HL-60 (cell line): ENCODE measurements around the gene EFNA1.
A peak's percentile ranks its signal among the peaks of the same experiment; 100 is the strongest.

ENCODE experiments used
- DNase-seq, 2 experiments: peaks; one replicate each; pipeline ENCODE4 v3.0.0-alpha.2; 2010 to 2020; ENCODE audit warnings: low read depth in 1 of 2, low spot score in 1 of 2
- H3K27ac ChIP-seq: fragments of 250-450 bp; sonication (Bioruptor Pico); replicated peaks from 2 replicates; pipeline ENCODE4 v1.5.1; 2020; ENCODE audit warnings: mild to moderate bottlenecking, moderate library complexity
- H3K27me3 ChIP-seq: fragments of 250-450 bp; sonication (Bioruptor Pico); 2 replicates; pipeline ENCODE4 v1.5.1; 2021; ENCODE audit warnings: mild to moderate bottlenecking, moderate library complexity; ENCODE audit not compliant: insufficient read depth, poor library complexity, severe bottlenecking
- H3K4me3 ChIP-seq: replicated peaks from 2 replicates; pipeline ENCODE4 v1.5.1; 2011; ENCODE audit warnings: mild to moderate bottlenecking, control low read depth, low read length; ENCODE audit not compliant: insufficient read depth
- GABPA ChIP-seq: IDR thresholded peaks from 2 replicates; pipeline ENCODE4 v1.6.1; 2012; ENCODE audit warnings: low read depth
- POLR2AphosphoS5 ChIP-seq: IDR thresholded peaks from 2 replicates; pipeline ENCODE4 v1.6.1; 2012; ENCODE audit warnings: low read depth
- SPI1 ChIP-seq: IDR thresholded peaks from 2 replicates; pipeline ENCODE4 v1.6.1; 2012; ENCODE audit warnings: low read depth, mild to moderate bottlenecking, borderline replicate concordance
- TF ChIP-seq, protein P1 (sequence below): IDR thresholded peaks from one replicate; pipeline ENCODE4 v1.5.1; 2011; ENCODE audit warnings: low read length, control low read depth, inconsistent platforms; ENCODE audit not compliant: insufficient read depth
- TF ChIP-seq, protein P2 (sequence below): IDR thresholded peaks from 2 replicates; pipeline ENCODE4 v1.6.1; 2012; ENCODE audit warnings: low read depth; ENCODE audit not compliant: insufficient replicate concordance

EFNA1 gene

DNA sequence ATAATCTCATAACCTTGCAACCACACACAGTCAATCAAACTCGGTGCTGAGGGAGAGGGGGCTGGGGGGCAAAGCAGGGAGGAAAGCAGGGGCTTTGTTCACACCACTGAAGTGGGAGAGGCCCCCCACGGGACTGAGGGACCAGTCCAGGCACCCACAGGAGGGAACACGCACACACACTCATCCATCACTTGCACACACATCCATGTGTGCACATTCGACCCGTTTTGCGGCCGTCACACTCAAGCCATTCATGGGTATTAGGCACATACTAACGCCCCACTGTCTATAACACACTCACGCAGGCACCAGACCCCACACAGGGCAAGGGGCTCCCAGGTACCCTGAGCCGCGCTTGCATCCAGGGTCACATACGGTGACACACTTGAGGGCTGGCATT is 35.0 kb upstream of the EFNA1 start:
- Histone ChIP-seq H3K4me3 (no peak overlapping the region), H3K27me3 (peaks cover 3% of the 10 kb centered on the region), H3K27ac (no peak overlapping the region)
- TF ChIP-seq, protein P1, sequence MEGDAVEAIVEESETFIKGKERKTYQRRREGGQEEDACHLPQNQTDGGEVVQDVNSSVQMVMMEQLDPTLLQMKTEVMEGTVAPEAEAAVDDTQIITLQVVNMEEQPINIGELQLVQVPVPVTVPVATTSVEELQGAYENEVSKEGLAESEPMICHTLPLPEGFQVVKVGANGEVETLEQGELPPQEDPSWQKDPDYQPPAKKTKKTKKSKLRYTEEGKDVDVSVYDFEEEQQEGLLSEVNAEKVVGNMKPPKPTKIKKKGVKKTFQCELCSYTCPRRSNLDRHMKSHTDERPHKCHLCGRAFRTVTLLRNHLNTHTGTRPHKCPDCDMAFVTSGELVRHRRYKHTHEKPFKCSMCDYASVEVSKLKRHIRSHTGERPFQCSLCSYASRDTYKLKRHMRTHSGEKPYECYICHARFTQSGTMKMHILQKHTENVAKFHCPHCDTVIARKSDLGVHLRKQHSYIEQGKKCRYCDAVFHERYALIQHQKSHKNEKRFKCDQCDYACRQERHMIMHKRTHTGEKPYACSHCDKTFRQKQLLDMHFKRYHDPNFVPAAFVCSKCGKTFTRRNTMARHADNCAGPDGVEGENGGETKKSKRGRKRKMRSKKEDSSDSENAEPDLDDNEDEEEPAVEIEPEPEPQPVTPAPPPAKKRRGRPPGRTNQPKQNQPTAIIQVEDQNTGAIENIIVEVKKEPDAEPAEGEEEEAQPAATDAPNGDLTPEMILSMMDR = no peak
- TF ChIP-seq SPI1 (no peak), GABPA (no peak), POLR2AphosphoS5 (no peak)
- TF ChIP-seq, protein P2, sequence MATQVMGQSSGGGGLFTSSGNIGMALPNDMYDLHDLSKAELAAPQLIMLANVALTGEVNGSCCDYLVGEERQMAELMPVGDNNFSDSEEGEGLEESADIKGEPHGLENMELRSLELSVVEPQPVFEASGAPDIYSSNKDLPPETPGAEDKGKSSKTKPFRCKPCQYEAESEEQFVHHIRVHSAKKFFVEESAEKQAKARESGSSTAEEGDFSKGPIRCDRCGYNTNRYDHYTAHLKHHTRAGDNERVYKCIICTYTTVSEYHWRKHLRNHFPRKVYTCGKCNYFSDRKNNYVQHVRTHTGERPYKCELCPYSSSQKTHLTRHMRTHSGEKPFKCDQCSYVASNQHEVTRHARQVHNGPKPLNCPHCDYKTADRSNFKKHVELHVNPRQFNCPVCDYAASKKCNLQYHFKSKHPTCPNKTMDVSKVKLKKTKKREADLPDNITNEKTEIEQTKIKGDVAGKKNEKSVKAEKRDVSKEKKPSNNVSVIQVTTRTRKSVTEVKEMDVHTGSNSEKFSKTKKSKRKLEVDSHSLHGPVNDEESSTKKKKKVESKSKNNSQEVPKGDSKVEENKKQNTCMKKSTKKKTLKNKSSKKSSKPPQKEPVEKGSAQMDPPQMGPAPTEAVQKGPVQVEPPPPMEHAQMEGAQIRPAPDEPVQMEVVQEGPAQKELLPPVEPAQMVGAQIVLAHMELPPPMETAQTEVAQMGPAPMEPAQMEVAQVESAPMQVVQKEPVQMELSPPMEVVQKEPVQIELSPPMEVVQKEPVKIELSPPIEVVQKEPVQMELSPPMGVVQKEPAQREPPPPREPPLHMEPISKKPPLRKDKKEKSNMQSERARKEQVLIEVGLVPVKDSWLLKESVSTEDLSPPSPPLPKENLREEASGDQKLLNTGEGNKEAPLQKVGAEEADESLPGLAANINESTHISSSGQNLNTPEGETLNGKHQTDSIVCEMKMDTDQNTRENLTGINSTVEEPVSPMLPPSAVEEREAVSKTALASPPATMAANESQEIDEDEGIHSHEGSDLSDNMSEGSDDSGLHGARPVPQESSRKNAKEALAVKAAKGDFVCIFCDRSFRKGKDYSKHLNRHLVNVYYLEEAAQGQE = no peak
- no peak for DNase-seq

DNA sequence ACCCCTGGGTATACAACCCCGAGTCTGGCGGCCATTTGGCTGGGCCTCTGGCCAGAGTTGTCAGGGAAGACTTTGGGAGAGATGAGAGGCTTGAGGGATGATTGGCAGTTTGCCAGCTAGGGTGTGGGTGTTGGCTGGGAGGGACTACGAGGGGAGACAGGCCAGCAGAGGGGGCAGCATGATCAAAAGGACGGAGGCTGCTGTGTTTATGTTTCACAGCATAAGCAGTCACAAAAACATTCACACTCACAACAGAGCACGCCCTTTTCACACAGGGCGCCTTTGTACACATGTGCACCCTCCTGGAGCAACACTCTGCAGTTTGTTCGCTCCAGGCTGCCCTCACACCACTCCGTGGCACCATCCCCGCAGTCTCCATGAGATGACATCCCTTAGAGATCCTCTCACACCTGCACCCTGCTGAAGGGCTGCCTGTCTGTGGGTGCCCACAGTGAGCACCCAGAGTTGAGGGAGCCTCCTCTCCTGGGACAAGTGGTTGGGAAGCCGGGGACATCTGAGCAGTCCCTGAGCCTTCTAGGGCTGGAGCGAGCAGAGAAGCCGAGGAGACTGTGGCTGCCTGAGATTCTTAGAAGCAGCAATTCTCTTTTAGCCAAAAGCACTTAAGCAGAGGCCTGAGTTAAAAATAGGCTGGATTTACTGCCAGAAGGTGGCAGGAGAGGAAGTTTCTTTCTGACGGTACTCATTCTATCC is 33.6 kb upstream of the EFNA1 start:
- Histone ChIP-seq H3K27ac (no peak overlapping the region), H3K4me3 (no peak overlapping the region), H3K27me3 (peaks cover 3% of the 10 kb centered on the region)
- DNase-seq = peak in 1 of 2 experiments; percentile 26
- TF ChIP-seq POLR2AphosphoS5 = no peak
- TF ChIP-seq, protein P1 = peak; percentile 18
- TF ChIP-seq, protein P2 = no peak
- TF ChIP-seq SPI1 = no peak

DNA sequence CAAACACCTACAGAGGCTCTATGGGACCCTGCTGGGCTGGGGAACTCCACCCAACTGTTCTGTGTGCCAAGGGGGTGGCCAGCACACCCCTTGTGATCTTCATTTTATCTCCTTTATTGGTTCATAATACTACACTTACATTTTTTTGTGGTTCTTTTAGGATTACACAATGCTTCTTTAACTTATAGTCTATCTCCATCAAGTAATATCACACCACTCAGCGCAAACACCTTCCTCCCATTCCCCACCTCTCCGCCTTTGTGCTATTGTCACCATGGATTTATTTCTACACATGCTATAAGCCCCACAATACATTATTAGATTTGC is 33.1 kb upstream of the EFNA1 start:
- DNase-seq = no peak
- TF ChIP-seq, protein P2 = no peak
- TF ChIP-seq SPI1 (no peak), POLR2AphosphoS5 (no peak)
- TF ChIP-seq, protein P1 = no peak
- Histone ChIP-seq H3K27me3 (peaks cover 3% of the 10 kb centered on the region), H3K4me3 (no peak overlapping the region), H3K27ac (no peak overlapping the region)
